ENCODE data around the gene HSPA6.
"Not testable (repeated sequence)": the region's sequence is repeated elsewhere in the genome, so short reads cannot be mapped to it uniquely, and the experiment has no call there.

HSPA6 gene

DNA sequence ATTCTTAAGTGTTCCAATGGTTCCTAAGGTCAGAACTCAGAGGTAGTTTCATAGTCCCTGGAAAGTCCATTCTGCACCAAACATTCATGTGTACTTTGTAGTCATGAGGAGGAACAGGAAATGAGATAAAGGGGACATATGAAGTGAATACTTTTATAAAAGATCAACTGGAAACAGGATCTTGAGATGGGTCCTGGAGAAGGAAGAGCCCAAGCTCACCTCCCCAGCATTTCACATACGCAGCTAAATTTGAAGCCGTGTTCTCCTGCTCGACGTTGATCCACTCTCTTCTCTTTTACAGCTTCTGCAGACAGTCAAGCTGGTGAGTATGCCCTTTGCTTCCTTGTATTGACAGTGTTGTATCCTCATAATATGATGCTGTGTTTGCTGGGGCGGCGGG is 18.7 kb upstream of the HSPA6 start:
- DNase-seq, result no peak

DNA sequence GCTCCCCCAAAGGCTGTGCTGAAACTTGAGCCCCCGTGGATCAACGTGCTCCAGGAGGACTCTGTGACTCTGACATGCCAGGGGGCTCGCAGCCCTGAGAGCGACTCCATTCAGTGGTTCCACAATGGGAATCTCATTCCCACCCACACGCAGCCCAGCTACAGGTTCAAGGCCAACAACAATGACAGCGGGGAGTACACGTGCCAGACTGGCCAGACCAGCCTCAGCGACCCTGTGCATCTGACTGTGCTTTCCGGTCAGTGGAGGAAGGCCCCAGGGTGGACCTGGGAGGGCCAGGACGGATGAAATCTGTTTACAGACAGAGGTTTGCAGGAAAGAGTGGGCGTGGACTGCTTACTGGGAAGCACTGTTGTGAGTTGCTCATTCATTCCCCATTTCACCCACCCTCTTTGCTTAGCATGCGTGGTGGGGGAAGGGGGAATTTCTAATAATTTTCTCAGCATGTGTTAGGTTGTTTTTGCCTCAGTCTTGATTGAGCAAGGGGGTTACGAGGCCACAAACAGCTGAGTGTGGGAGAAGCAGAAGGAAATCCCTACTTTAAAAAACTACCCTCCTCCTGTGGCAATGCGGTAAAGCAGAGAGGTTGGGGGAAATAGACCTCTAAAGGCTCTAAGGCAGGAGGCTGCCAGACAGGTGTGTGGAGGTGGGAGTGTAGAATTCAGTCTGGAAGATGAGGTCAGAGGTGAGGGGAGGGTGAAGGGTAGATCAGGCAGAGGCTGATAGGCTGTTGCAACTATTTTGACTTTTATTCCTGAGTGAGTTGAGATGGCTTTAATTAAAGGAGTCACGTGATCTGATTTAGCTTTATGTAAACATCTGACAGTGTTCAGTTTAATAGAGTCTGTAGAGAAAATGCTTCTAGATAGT is 17.8 kb upstream of the HSPA6 start:
- DNase-seq, result no peak

DNA sequence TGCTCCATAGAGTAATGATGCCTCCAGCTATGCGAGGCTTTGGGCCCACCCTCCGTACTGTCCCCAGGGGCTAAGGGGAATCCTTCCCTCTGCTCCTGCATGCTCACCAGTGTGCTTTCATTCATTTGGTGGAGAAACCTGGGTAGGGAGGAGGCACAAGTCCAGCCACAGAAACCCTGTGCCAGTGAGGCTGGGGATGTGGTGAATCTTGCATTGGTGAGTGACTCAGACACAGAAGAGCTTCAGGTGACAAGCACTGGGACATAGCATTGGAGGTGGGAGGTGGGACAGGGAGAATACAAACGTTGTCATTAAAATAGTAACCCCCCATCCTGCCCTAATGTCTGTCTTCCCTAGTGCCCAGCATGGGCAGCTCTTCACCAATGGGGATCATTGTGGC is 13.9 kb upstream of the HSPA6 start:
- no peak for DNase-seq

DNA sequence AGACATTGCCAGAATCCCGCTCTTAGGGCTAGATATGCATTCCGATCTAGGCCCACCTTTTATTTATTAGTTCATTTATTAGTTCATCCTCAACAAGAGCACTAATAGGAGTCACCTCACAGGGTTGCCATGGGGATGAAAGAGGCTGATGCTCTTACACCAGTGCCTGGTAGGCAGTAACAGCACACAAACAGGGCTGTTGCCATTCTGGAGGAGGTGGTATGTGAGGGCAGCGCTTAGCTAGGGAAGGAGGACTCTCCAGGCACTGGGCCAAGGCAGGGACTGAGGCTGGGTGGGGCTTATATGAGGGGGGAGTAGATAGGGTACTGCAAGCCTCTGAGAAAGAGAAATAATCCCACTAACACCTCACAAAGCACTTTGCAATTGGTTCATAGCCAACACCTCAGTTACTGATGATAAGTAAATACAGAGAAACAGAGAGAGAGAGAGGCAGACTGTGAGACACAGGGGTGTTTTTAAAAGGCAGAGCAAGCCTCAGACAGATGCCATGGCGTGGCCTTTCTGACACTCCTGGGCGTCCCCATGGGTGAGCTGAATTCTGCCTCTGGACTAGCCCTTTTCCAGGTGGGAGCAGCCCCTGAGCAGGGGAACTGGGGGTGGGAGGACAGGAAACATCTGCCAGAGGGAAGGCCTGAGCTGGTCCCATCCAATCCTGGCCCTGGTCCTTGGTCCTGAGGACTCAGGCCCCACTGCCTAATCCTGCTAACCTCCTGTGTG is 13.2 kb upstream of the HSPA6 start:
- DNase-seq, result no peak

DNA sequence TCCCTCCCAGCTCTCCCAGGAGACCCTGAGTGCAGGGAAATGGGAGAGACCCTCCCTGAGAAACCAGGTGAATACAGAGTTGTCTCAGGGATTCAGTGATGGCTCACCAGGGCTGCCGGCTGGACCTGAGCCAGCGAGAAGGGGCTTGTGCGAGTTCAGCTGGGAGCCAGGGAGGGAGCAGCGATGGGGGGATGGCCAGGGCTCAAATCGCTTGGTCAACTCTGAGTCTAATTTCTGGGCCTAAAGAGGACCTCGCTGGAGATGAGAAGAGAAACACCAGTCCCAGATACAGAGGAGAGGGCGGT is 12.6 kb upstream of the HSPA6 start:
- DNase-seq, result no peak

- DNase-seq, result not testable (repeated sequence)
Observed at GRCh38 chr1:161512636-161513447, 11.5 kb upstream of the HSPA6 start.

GRCh38 chr1:161513448-161513780 is 10.9 kb upstream of the HSPA6 start:
- DNase-seq, result not testable (repeated sequence)

DNA sequence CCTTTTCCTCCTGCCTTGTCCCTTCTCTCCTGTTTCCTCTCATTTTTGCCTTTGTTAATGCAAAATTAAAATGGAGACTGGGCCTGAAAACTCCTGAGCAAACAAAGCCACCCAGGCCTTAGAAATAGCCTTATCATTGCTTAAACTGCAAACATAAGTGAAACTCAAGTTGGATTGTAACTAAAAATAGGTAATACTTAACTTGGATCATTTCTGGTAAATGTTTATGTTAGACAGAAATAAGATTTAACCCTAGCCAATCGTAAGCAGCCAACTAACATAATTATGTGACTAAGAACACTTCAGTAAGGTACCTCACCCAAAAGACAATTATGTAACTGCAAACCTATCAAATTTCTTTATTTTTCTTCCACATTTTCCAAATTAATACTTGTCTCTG is 10.4 kb upstream of the HSPA6 start:
- DNase-seq, result not testable (repeated sequence)

DNA sequence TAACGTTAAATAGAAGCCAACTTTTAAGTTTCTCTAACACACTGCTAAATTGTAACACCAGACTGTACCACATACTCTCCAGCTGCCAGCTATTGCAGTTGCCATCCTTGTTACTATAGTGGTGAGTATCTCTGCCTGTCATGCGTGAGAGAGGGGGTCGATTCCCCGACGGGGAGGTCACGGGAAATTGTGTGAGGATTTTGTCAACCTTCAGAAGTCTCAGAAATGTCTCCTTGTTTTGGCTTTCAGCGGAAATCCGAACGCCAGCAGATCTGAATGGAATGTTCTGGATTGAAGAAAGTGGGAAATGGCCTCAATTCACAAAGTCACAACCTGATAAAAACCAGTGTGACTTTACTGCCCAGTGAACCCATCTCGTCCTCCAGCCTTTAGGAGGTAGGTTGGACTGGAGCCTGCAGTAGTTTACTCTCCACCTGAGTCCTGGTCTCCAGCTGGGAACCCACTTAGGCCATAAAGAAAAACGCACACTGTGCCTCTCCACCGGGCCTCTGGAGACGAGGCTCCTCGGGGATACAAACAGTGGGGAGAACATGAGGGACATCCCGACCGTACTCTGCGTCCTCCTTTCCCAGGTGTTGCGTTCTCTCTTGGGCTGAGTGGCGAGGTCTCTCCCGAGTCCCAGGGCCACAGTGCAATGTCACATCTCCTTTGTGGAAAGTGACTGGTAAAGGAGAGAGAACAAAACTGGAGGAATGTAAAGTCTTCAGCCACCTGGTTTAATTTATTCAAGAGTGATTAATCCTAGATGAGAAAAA is 1.1 kb upstream of the HSPA6 start:
- not testable (repeated sequence) for DNase-seq

DNA sequence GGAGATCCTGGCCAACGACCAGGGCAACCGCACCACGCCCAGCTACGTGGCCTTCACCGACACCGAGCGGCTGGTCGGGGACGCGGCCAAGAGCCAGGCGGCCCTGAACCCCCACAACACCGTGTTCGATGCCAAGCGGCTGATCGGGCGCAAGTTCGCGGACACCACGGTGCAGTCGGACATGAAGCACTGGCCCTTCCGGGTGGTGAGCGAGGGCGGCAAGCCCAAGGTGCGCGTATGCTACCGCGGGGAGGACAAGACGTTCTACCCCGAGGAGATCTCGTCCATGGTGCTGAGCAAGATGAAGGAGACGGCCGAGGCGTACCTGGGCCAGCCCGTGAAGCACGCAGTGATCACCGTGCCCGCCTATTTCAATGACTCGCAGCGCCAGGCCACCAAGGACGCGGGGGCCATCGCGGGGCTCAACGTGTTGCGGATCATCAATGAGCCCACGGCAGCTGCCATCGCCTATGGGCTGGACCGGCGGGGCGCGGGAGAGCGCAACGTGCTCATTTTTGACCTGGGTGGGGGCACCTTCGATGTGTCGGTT is 477 bp downstream of the HSPA6 start:
- DNase-seq, result not testable (repeated sequence)

DNA sequence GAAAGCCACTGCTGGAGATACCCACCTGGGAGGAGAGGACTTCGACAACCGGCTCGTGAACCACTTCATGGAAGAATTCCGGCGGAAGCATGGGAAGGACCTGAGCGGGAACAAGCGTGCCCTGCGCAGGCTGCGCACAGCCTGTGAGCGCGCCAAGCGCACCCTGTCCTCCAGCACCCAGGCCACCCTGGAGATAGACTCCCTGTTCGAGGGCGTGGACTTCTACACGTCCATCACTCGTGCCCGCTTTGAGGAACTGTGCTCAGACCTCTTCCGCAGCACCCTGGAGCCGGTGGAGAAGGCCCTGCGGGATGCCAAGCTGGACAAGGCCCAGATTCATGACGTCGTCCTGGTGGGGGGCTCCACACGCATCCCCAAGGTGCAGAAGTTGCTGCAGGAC is 981 bp downstream of the HSPA6 start:
- DNase-seq, result not testable (repeated sequence)

GRCh38 chr1:161525918-161526317 is 1.6 kb downstream of the HSPA6 start:
- DNase-seq, result not testable (repeated sequence)

GRCh38 chr1:161528550-161528949 is 4.2 kb downstream of the HSPA6 start:
- DNase-seq, result not testable (repeated sequence)

- DNase-seq, result not testable (repeated sequence)
Observed at GRCh38 chr1:161529463-161530104, 5.2 kb downstream of the HSPA6 start.

GRCh38 chr1:161530158-161530557 is 5.8 kb downstream of the HSPA6 start:
- DNase-seq, result peak; percentile 35

DNA sequence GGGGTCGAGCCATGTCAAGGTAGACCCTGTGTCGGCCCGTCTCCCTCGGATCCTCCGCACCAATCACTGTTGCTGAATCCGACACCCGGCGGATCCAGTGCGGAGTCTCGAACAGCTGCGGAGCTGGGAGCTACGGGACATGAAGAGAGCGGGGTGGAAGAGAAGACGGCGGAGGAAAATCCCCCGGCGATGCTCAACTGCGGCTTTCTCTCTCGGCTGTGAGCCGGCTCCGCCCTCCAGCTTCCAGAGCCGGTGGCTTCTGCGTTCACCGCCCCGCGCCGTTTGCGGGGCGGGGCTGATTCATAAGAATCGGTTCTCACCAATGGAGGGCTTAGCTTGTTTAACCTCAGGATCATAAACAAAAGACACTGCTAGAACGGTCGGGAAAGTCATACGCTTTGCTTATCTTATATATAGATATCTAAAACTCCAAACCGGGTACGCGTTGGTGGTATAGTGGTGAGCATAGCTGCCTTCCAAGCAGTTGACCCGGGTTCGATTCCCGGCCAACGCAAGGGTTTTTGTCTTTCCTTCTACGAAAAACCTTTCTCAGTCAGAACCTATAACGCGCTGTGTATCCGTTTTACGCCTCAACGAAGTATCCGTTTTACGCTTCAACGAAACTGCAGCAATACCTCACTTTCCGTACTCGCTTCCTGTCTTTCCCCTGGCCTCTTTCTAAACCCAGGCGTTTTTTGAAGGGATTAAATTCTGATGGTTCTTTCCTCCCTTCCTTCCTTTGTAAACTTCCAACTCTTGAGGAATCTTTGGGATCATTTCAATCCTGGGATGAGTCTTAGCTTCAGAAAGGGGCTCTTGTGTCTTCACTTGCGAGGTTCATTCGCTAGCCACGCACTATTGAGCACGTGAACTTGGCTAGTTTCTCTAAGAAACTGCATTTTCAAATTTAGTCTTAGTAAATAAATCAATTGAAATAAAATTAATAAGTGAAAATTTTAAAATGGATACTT is 6.6 kb downstream of the HSPA6 start:
- peak; percentile 93 for DNase-seq

- DNase-seq, result no peak
Observed at GRCh38 chr1:161531986-161532643, 7.8 kb downstream of the HSPA6 start.

DNA sequence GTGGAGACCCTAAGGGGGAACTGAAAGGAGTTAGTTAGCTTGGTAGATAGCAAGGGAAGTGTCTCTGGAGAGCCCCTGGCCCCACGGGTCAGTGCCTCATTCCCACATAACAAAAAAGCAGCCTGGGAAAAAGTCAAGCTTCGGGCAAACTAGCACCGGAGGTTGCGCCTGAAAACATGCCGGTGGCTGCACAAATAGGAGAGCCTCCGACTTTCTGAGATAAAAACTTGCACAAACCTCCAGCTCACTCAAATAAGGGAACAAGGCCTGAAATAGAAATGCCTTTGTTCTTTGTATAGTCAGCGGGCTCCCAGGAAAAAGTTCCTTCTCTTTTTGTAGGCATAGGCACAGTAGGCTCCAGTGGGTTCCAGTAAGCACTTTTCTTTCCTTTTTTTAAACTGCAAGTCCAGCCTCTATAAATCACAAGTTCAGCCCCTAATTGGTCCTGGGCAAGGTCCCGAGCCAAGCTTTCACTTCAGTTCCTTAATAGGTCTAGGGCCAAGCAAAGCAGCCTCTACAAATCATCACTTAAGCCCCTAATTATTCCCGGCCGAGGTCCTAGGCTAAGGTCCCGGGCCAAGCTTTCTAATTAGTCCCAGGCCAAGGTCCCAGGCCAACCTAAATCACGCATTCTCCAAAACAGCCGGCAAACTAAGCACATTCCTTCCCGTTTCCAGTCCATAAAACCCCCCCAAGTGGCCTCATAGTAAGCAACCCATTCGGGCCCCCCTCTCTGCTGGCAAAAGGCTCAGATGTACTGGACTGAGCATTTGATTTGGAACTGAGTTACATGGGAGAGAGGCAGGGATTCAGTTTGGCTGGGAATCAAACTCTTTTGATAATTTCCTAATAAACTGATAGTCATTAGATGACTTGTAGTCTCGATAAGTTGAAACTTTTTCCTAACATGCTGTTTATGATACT is 8.6 kb downstream of the HSPA6 start:
- not testable (repeated sequence) for DNase-seq
